Smooth muscle cell (in vitro differentiated cells): ENCODE data around the gene TSPAN9. TPM values are rescaled to one million over a fixed set of nuclear protein-coding genes. Genes with fewer than 3 reads are reported as not detected.

ENCODE experiments used
- DNase-seq: peaks from one replicate; lab custom pipeline; 2025; ENCODE audit not compliant: unreplicated experiment; lab: John Stamatoyannopoulos, UW
- H2AFZ ChIP-seq: fragments of 200-600 bp; sonication (generic); 2 replicates; pipeline ENCODE4 v1.6.0; 2016; ENCODE audit warnings: antibody characterized with exemption, low read depth, mild to moderate bottlenecking
- H3F3A ChIP-seq: fragments of 200-600 bp; sonication (generic); 2 replicates; pipeline ENCODE4 v1.6.0; 2017; ENCODE audit warnings: antibody characterized with exemption, low read depth
- H3K27ac ChIP-seq: fragments of 200-600 bp; sonication (generic); 2 replicates; pipeline ENCODE4 v1.5.1; 2016; ENCODE audit warnings: low read depth, mild to moderate bottlenecking
- H3K27me3 ChIP-seq: fragments of 200-600 bp; sonication (generic); 2 replicates; pipeline ENCODE4 v1.6.1; 2016; ENCODE audit warnings: low read depth, mild to moderate bottlenecking
- H3K36me3 ChIP-seq: fragments of 200-600 bp; sonication (generic); 2 replicates; pipeline ENCODE4 v1.5.1; 2016; ENCODE audit warnings: low read depth
- H3K4me1 ChIP-seq: fragments of 200-600 bp; sonication (generic); 2 replicates; pipeline ENCODE4 v1.5.1; 2016; ENCODE audit warnings: low read depth
- H3K4me2 ChIP-seq: fragments of 200-600 bp; sonication (generic); 2 replicates; pipeline ENCODE4 v1.6.0; 2016; ENCODE audit warnings: mild to moderate bottlenecking
- H3K4me3 ChIP-seq: fragments of 200-600 bp; sonication (generic); 2 replicates; pipeline ENCODE4 v1.5.1; 2016; ENCODE audit warnings: mild to moderate bottlenecking
- H3K79me2 ChIP-seq: fragments of 200-600 bp; sonication (generic); 2 replicates; pipeline ENCODE4 v1.6.0; 2016; ENCODE audit warnings: low read depth, mild to moderate bottlenecking
- H3K9ac ChIP-seq: fragments of 200-600 bp; sonication (generic); 2 replicates; pipeline ENCODE4 v1.6.0; 2016; ENCODE audit warnings: low read depth
- H3K9me3 ChIP-seq: fragments of 200-600 bp; sonication (generic); replicated peaks from 2 replicates; pipeline ENCODE4 v1.5.1; 2016; ENCODE audit warnings: low read depth
- H4K20me1 ChIP-seq: fragments of 200-600 bp; sonication (generic); 2 replicates; pipeline ENCODE4 v1.6.0; 2016; ENCODE audit warnings: low read depth
- CTCF ChIP-seq: fragments of 200-600 bp; sonication (generic); IDR thresholded peaks from 2 replicates; pipeline ENCODE4 v1.5.1; 2017; ENCODE audit warnings: borderline replicate concordance, mild to moderate bottlenecking, antibody characterized with exemption; ENCODE audit not compliant: insufficient read depth, poor library complexity, severe bottlenecking
- WGBS: methylation state at CpG from one replicate; pipeline ENCODE4 v1.1.7; 2016; ENCODE audit warnings: low lambda C conversion rate; 5-methylcytosine and 5-hydroxymethylcytosine counted together
- polyA plus RNA-seq: library from polyadenylated mRNA; unstranded; fragments of >200 nt; fragmentation: Nextera tagmentation; extraction: Ambion mirVana; gene quantifications from 2 replicates; pipeline ENCODE4 v1.2.1, GENCODE V29; 2016
- total RNA-seq: library from RNA; depleted of rRNA; stranded (reverse); fragments of >200 nt; gene quantifications from 2 replicates; pipeline ENCODE4 v1.2.3, GENCODE V29; 2014

Gene TSPAN9
- total and polyA plus RNA-seq, 2 experiments from 2014 or later = 17.7 to 29.8 TPM

GRCh38 chr12:3227076-3227975 lies 150.1 kb downstream of the TSPAN9 start:
- Histone ChIP-seq H2AFZ (no peak overlapping the region), H3F3A (peaks cover 4% of the 10 kb centered on the region), H3K4me3 (no peak overlapping the region), H3K4me1 (peaks cover 15% of the 10 kb centered on the region), H3K36me3 (no peaks in the 10 kb centered on the region), H3K27me3 (no peaks in the 10 kb centered on the region), H3K9me3 (no peaks in the 10 kb centered on the region), H3K9ac (no peak overlapping the region), H4K20me1 (peaks cover 54% of the 10 kb centered on the region), H3K79me2 (no peaks in the 10 kb centered on the region), H3K27ac (peak overlapping the region; percentile 52), H3K4me2 (peak overlapping the region; percentile 21)
- 87% methylated on average over 17 of the region's 17 CpGs for WGBS
- DNase-seq = no peak
- TF ChIP-seq CTCF = no peak

- TF ChIP-seq CTCF = no peak
- Histone ChIP-seq H3K4me1 (peaks cover 15% of the 10 kb centered on the region), H3F3A (peaks cover 4% of the 10 kb centered on the region), H4K20me1 (peaks cover 56% of the 10 kb centered on the region), H3K27ac (no peak overlapping the region), H2AFZ (no peak overlapping the region), H3K9me3 (no peaks in the 10 kb centered on the region), H3K27me3 (no peaks in the 10 kb centered on the region), H3K79me2 (no peaks in the 10 kb centered on the region), H3K4me2 (no peak overlapping the region), H3K9ac (no peak overlapping the region), H3K4me3 (no peak overlapping the region), H3K36me3 (no peaks in the 10 kb centered on the region)
- 93% methylated on average over 5 of the region's 5 CpGs for WGBS
- no peak for DNase-seq
Observed at GRCh38 chr12:3228552-3228951, 151.4 kb downstream of the TSPAN9 start.

- H3F3A ChIP-seq = peaks cover 4% of the 10 kb centered on the region
- no peaks in the 10 kb centered on the region for H3K36me3 ChIP-seq
- no peak overlapping the region for H3K4me3 ChIP-seq
- no peaks in the 10 kb centered on the region for H3K27me3 ChIP-seq
- no peak for TF ChIP-seq CTCF
- DNase-seq = no peak
- no peaks in the 10 kb centered on the region for H3K79me2 ChIP-seq
- no peak overlapping the region for H2AFZ ChIP-seq
- H3K9me3 ChIP-seq = no peaks in the 10 kb centered on the region
- WGBS = 95% methylated on average over 5 of the region's 5 CpGs
- peaks cover 51% of the 10 kb centered on the region for H4K20me1 ChIP-seq
- H3K4me1 ChIP-seq = peaks cover 15% of the 10 kb centered on the region
- H3K27ac ChIP-seq = no peak overlapping the region
- no peak overlapping the region for H3K9ac ChIP-seq
- no peak overlapping the region for H3K4me2 ChIP-seq
Observed at GRCh38 chr12:3229577-3229976, 152.4 kb downstream of the TSPAN9 start.
